H1 (cell line): Measurements from ENCODE around the gene YAP1. TPM values are rescaled to one million over a fixed set of nuclear protein-coding genes. Genes with fewer than 3 reads are reported as not detected.

Experiments
- CTCF ChIA-PET: fragments of 300-600 bp; sonication (Branson Sonifier 250); formaldehyde crosslinking; loops from one replicate; lab custom pipeline; 2021; ENCODE audit not compliant: partially characterized antibody; lab: Charles Lee
- POLR2A ChIA-PET: fragments of 300-600 bp; sonication (Branson Sonifier 250); formaldehyde crosslinking; loops from one replicate; lab custom pipeline; 2021; ENCODE audit warnings: inconsistent platforms; ENCODE audit not compliant: partially characterized antibody; lab: Charles Lee
- DNase-seq, 2 experiments: peaks; one replicate each; pipeline versions ENCODE4 v3.0.0 to v3.0.0-alpha.2; 2010 to 2022; ENCODE audit warnings: low spot score in 2 of 2, low read depth in 1 of 2, mixed read lengths in 1 of 2
- FAIRE-seq: peaks from 2 replicates; lab custom pipeline; 2011; peaks lifted over from hg19 to GRCh38; lab: Jason Lieb, UNC
- H2AFZ ChIP-seq: 2 replicates; pipeline ENCODE4 v1.8.1; 2012; ENCODE audit warnings: low read length, inconsistent platforms
- H2AK5ac ChIP-seq: 2 replicates; pipeline ENCODE4 v1.6.1; 2013; ENCODE audit warnings: low read depth, low read length
- H2BK120ac ChIP-seq: replicated peaks from 2 replicates; pipeline ENCODE3; 2013; ENCODE audit warnings: low read depth, low read length, inconsistent platforms
- H2BK12ac ChIP-seq: 2 replicates; pipeline ENCODE4 v1.6.1; 2013; ENCODE audit warnings: low read depth, low read length
- H2BK15ac ChIP-seq: 2 replicates; pipeline ENCODE4 v1.6.1; 2013; ENCODE audit warnings: low read length
- H2BK20ac ChIP-seq: 2 replicates; pipeline ENCODE4 v1.6.1; 2013; ENCODE audit warnings: low read length
- H2BK5ac ChIP-seq: 2 replicates; pipeline ENCODE4 v1.6.1; 2013; ENCODE audit warnings: low read depth, low read length
- H3K14ac ChIP-seq: 2 replicates; pipeline ENCODE4 v1.6.1; 2013; ENCODE audit warnings: inconsistent platforms; ENCODE audit not compliant: insufficient read length
- H3K18ac ChIP-seq: 2 replicates; pipeline ENCODE4 v1.6.1; 2013; ENCODE audit warnings: low read length; ENCODE audit errors: extremely low read depth
- H3K23ac ChIP-seq: 2 replicates; pipeline ENCODE4 v1.6.1; 2013; ENCODE audit warnings: inconsistent platforms; ENCODE audit not compliant: insufficient read length
- H3K23me2 ChIP-seq: 2 replicates; pipeline ENCODE4 v1.6.1; 2013; ENCODE audit warnings: low read depth, low read length
- H3K27ac ChIP-seq: 2 replicates; pipeline ENCODE4 v1.6.1; 2011; ENCODE audit warnings: low read depth, low read length, inconsistent platforms
- H3K27me3 ChIP-seq, 4 experiments: replicated peaks in 1 of 4; 1 replicate in 1 of 4; 2 replicates in 3 of 4; pipeline versions ENCODE4 v1.6.1 to v1.8.1; 2011 to 2013; ENCODE audit warnings: low read length in 3 of 4, mild to moderate bottlenecking in 3 of 4, inconsistent platforms in 2 of 4, mixed read lengths in 2 of 4, moderate library complexity in 1 of 4; ENCODE audit not compliant: control insufficient read depth in 3 of 4, insufficient read depth in 3 of 4; ENCODE audit errors: extremely low read depth in 1 of 4
- H3K36me3 ChIP-seq, 4 experiments: 2 replicates each; pipeline versions ENCODE4 v1.6.1 to v1.8.1; 2011 to 2013; ENCODE audit warnings: mild to moderate bottlenecking in 4 of 4, low read length in 3 of 4, moderate library complexity in 2 of 4, control low read depth in 1 of 4, inconsistent platforms in 1 of 4; ENCODE audit not compliant: insufficient read depth in 4 of 4, control insufficient read depth in 2 of 4
- H3K4ac ChIP-seq: replicated peaks from 2 replicates; pipeline ENCODE3; 2013; ENCODE audit warnings: low read length, low read depth, mixed read lengths, inconsistent platforms; ENCODE audit not compliant: insufficient read length
- H3K4me1 ChIP-seq, 4 experiments: replicated peaks in 1 of 4; 1 replicate in 1 of 4; 2 replicates in 3 of 4; pipeline versions ENCODE4 v1.6.1 to v1.8.1; 2011 to 2013; ENCODE audit warnings: low read length in 3 of 4, inconsistent platforms in 2 of 4, mixed read lengths in 1 of 4; ENCODE audit not compliant: insufficient read depth in 4 of 4, control insufficient read depth in 3 of 4
- H3K4me2 ChIP-seq, 2 experiments: 2 replicates each; pipeline versions ENCODE4 v1.6.1 to v1.8.1; 2011 to 2013; ENCODE audit warnings: low read depth in 2 of 2, low read length in 2 of 2, control low read depth in 1 of 2, inconsistent platforms in 1 of 2, mild to moderate bottlenecking in 1 of 2; ENCODE audit not compliant: insufficient read depth in 1 of 2
- H3K4me3 ChIP-seq, 4 experiments: fragments of 200-600, 300-600 bp in 1 of 4; sonication (generic), shearing (Covaris generic), sonication (Bioruptor Twin) in 1 of 4; 2 replicates each; pipeline versions ENCODE4 v1.5.1 to v1.8.1; 2011 to 2016; ENCODE audit warnings: low read length in 4 of 4, low read depth in 3 of 4, control low read depth in 2 of 4, inconsistent platforms in 2 of 4, mild to moderate bottlenecking in 2 of 4, mixed read lengths in 1 of 4, moderate library complexity in 1 of 4; ENCODE audit not compliant: insufficient read depth in 2 of 4; ENCODE audit errors: extremely low read depth in 1 of 4
- H3K56ac ChIP-seq: replicated peaks from 2 replicates; pipeline ENCODE3; 2013; ENCODE audit warnings: low read depth, mild to moderate bottlenecking, mixed read lengths, low read length, inconsistent platforms; ENCODE audit not compliant: insufficient read length
- H3K79me1 ChIP-seq: 2 replicates; pipeline ENCODE4 v1.6.1; 2013; ENCODE audit warnings: low read depth, low read length, control low read depth
- H3K79me2 ChIP-seq, 2 experiments: 2 replicates each; pipeline versions ENCODE4 v1.6.1 to v1.8.1; 2012 to 2013; ENCODE audit warnings: low read length in 2 of 2, mild to moderate bottlenecking in 2 of 2, inconsistent platforms in 1 of 2; ENCODE audit not compliant: insufficient read depth in 2 of 2, control insufficient read depth in 1 of 2
- H3K9ac ChIP-seq, 4 experiments: replicated peaks in 1 of 4; 1 replicate in 1 of 4; 2 replicates in 3 of 4; pipeline versions ENCODE4 v1.6.1 to v1.8.1; 2011 to 2013; ENCODE audit warnings: low read depth in 3 of 4, low read length in 3 of 4, control low read depth in 2 of 4, mild to moderate bottlenecking in 2 of 4, moderate library complexity in 2 of 4, inconsistent platforms in 1 of 4; ENCODE audit errors: extremely low read depth in 1 of 4
- H3K9me3 ChIP-seq, 2 experiments: 2 replicates each; pipeline versions ENCODE4 v1.6.1 to v1.8.1; 2012 to 2013; ENCODE audit warnings: mild to moderate bottlenecking in 2 of 2, moderate library complexity in 2 of 2, control low read depth in 1 of 2, inconsistent platforms in 1 of 2, low read depth in 1 of 2, low read length in 1 of 2, mixed read lengths in 1 of 2; ENCODE audit not compliant: insufficient read depth in 2 of 2
- H4K20me1 ChIP-seq, 2 experiments: replicated peaks in 1 of 2; 2 replicates each; pipeline versions ENCODE3 to v1.8.1; 2011 to 2013; ENCODE audit warnings: inconsistent platforms in 2 of 2, low read length in 2 of 2, mild to moderate bottlenecking in 1 of 2; ENCODE audit not compliant: insufficient read depth in 2 of 2, control insufficient read depth in 1 of 2
- H4K5ac ChIP-seq: 2 replicates; pipeline ENCODE4 v1.6.1; 2013; ENCODE audit warnings: low read length, low read depth, mixed read lengths, inconsistent platforms; ENCODE audit not compliant: insufficient read length
- H4K8ac ChIP-seq: 2 replicates; pipeline ENCODE4 v1.8.0; 2013; ENCODE audit warnings: mild to moderate bottlenecking, moderate library complexity, low read length, inconsistent platforms; ENCODE audit not compliant: insufficient read depth; ENCODE audit errors: extremely low read depth
- H4K91ac ChIP-seq: replicated peaks from 2 replicates; pipeline ENCODE3; 2013; ENCODE audit warnings: low read length, mixed read lengths, inconsistent platforms; ENCODE audit not compliant: insufficient read length
- CHD2 ChIP-seq: IDR thresholded peaks from 2 replicates; pipeline ENCODE4 v1.6.1; 2012; ENCODE audit warnings: low read length, improper control_type of control experiment
- EZH2 ChIP-seq: fragments of 200-600 bp; sonication (generic); IDR thresholded peaks from 2 replicates; pipeline ENCODE4 v1.7.1; 2012; ENCODE audit warnings: low read depth, mild to moderate bottlenecking, moderate library complexity, low read length, inconsistent platforms; ENCODE audit not compliant: severe bottlenecking
- NANOG ChIP-seq: IDR thresholded peaks from 2 replicates; pipeline ENCODE4 v1.6.1; 2011; ENCODE audit warnings: low read length, low read depth, mild to moderate bottlenecking, inconsistent platforms; ENCODE audit not compliant: insufficient read depth, poor library complexity, severe bottlenecking
- SP1 ChIP-seq: IDR thresholded peaks from 2 replicates; pipeline ENCODE4 v1.6.1; 2011; ENCODE audit warnings: low read depth, low read length
- TEAD4 ChIP-seq: IDR thresholded peaks from 2 replicates; pipeline ENCODE4 v1.6.1; 2012; ENCODE audit warnings: low read depth, low read length, inconsistent platforms, mixed read lengths
- YY1 ChIP-seq: IDR thresholded peaks from 2 replicates; pipeline ENCODE4 v1.6.1; 2011; ENCODE audit warnings: low read depth, mild to moderate bottlenecking, low read length
- polyA plus RNA-seq, 7 experiments: library from polyadenylated mRNA; depleted of rRNA in 3 of 7; stranded (reverse) in 5 of 7; unstranded in 2 of 7; fragments of >200 nt in 5 of 7; fragments of 200-250 nt in 2 of 7; gene quantifications; 1 replicate in 5 of 7; 2 replicates in 1 of 7; 4 replicates in 1 of 7; pipeline versions ENCODE4 v1.2.1 to v1.2.3, GENCODE V29; 2011 to 2013; ENCODE audit warnings: missing spikeins in 2 of 7, mixed read lengths in 2 of 7
- total RNA-seq: library from RNA; stranded (reverse); fragmentation: NEBNext Ultra II Directional; extraction: Animal tissue kit (Norgen Biotek cat#: 25700); gene quantifications from 2 replicates; pipeline ENCODE4 v1.2.1, GENCODE V29; 2021
- TF ChIP-seq, protein P1 (sequence below): IDR thresholded peaks from 2 replicates; pipeline ENCODE4 v1.6.1; 2011; ENCODE audit warnings: low read length, improper control_type of control experiment

The YAP1 gene
- total and polyA plus RNA-seq, 2 of the 8 experiments (the other 6 are each of a cell fraction or from before 2014, with no cell fraction given) = 62.0 to 108 TPM

GRCh38 chr11:102115557-102115956, 5.3 kb downstream of the YAP1 start:
- ChIA-PET CTCF (interaction anchor here (2.5 kb wide), 1 partner anchor 154 kb away, joined by 13 read pairs; no protein-coding TSS in a partner anchor), POLR2A (interaction anchor here (0.9 to 1.4 kb wide), 3 partner anchors 26 to 153 kb away, joined by 3 read pairs; no protein-coding TSS in a partner anchor)
- no peaks in the 10 kb centered on the region for H3K79me1 ChIP-seq
- no peak overlapping the region for H2AFZ ChIP-seq
- peaks cover 0 to 3% of the 10 kb centered on the region in 2 experiments for H4K20me1 ChIP-seq
- H3K4ac ChIP-seq = no peak overlapping the region
- no peak overlapping the region for H4K91ac ChIP-seq
- H2BK12ac ChIP-seq = no peak overlapping the region
- H2BK20ac ChIP-seq = no peak overlapping the region
- H2BK15ac ChIP-seq = no peak overlapping the region
- peaks cover 0 to 44% (median 5%) of the 10 kb centered on the region in 4 experiments; a peak in 5 of 7 replicates for H3K4me1 ChIP-seq
- no peak overlapping the region for H3K27ac ChIP-seq
- H2BK120ac ChIP-seq = no peak overlapping the region
- peak; percentile 96 for FAIRE-seq
- no peak overlapping the region for H3K14ac ChIP-seq
- no peak overlapping the region for H3K23ac ChIP-seq
- no peak overlapping the region for H2AK5ac ChIP-seq
- peak in 1 of 2 experiments; percentile 41 for DNase-seq
- H3K9me3 ChIP-seq = no peaks in the 10 kb centered on the region
- H4K5ac ChIP-seq = no peak overlapping the region
- no peak for TF ChIP-seq YY1
- peak; percentile 24 for TF ChIP-seq NANOG
- TF ChIP-seq TEAD4 = no peak
- TF ChIP-seq, protein P1, sequence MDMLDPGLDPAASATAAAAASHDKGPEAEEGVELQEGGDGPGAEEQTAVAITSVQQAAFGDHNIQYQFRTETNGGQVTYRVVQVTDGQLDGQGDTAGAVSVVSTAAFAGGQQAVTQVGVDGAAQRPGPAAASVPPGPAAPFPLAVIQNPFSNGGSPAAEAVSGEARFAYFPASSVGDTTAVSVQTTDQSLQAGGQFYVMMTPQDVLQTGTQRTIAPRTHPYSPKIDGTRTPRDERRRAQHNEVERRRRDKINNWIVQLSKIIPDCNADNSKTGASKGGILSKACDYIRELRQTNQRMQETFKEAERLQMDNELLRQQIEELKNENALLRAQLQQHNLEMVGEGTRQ = peak; percentile 55; the same call in 1 of the 2 replicates
- no peak for TF ChIP-seq EZH2
- TF ChIP-seq SP1 = 0 out of 2 replicates have a peak, but pooled peaks have one; percentile 24
- no peak for TF ChIP-seq CHD2
- no peak overlapping the region for H3K9ac ChIP-seq
- peaks cover 0 to 7% (median 0%) of the 10 kb centered on the region in 4 experiments; a peak in 1 of 8 replicates for H3K36me3 ChIP-seq
- no peaks in the 10 kb centered on the region for H3K27me3 ChIP-seq
- no peak overlapping the region for H2BK5ac ChIP-seq
- H3K4me3 ChIP-seq = peak overlapping the region in 1 of 4 experiments; percentile 29; a peak in 2 of 8 replicates
- no peaks in the 10 kb centered on the region; the same call in 1 of the 2 replicates for H3K23me2 ChIP-seq
- H4K8ac ChIP-seq = no peak overlapping the region
- no peak overlapping the region for H3K56ac ChIP-seq
- H3K79me2 ChIP-seq = peaks cover 0 to 78% of the 10 kb centered on the region in 2 experiments; a peak in 3 of 4 replicates
- H3K18ac ChIP-seq = no peak overlapping the region
- H3K4me2 ChIP-seq = peak overlapping the region; percentile 32
